DOHH2 (cell line): Measurements from ENCODE around the gene PEX14.

ENCODE experiments used
- EZH2phosphoT487 ChIP-seq: fragments of 200-600 bp; sonication (generic); IDR thresholded peaks from 2 replicates; pipeline ENCODE4 v1.6.1; 2017; ENCODE audit warnings: borderline replicate concordance, mild to moderate bottlenecking, antibody characterized with exemption, low read length, moderate library complexity, mixed read lengths
- TF ChIP-seq, protein P1 (sequence below): fragments of 200-600 bp; sonication (generic); IDR thresholded peaks from one replicate; pipeline ENCODE4 v1.5.1; 2014; ENCODE audit warnings: antibody characterized with exemption, mild to moderate bottlenecking, low read depth, low read length; ENCODE audit not compliant: poor library complexity, severe bottlenecking

DNA sequence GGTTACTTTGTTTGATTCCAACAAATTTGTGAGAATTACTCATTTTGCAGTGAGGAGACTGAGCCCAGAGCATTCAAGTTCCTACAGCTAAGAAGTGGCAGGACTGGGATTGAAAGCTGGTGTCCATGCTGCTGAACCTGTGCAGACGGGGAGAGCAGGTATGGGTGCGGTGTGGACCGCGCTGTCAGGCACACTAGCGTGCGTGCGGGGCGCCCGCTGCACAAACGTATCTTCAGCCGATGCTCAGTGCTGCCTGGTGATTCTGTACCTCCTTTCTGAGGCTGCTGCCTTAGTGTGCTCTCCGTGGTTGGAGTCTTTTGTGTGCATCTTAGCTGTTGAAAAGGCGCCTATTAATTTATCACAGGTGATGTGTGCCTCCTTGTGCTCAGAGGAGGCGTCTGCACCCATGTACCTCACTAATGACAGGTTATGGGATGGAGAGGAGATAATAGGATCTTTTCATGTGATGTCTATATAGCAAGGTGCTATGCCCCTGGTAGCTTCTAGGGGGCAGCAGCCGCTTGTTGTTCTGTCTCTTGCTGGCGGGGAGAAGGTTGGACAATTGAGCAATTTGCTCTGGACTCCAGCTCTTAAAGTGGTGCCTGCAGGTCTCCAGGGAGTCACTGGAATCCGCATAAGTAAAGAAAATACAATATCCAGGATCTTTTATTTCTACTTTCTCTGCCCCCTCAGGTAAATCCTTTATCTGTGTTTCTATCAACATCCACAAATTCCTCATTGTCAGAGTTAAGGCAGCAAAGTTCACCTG, 32.5 kb downstream of the PEX14 start:
- TF ChIP-seq, protein P1, sequence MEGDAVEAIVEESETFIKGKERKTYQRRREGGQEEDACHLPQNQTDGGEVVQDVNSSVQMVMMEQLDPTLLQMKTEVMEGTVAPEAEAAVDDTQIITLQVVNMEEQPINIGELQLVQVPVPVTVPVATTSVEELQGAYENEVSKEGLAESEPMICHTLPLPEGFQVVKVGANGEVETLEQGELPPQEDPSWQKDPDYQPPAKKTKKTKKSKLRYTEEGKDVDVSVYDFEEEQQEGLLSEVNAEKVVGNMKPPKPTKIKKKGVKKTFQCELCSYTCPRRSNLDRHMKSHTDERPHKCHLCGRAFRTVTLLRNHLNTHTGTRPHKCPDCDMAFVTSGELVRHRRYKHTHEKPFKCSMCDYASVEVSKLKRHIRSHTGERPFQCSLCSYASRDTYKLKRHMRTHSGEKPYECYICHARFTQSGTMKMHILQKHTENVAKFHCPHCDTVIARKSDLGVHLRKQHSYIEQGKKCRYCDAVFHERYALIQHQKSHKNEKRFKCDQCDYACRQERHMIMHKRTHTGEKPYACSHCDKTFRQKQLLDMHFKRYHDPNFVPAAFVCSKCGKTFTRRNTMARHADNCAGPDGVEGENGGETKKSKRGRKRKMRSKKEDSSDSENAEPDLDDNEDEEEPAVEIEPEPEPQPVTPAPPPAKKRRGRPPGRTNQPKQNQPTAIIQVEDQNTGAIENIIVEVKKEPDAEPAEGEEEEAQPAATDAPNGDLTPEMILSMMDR: peak; percentile 84
- no peak for TF ChIP-seq EZH2phosphoT487
